B cell (primary cell): ENCODE results near the gene TNIP1. TPM values are rescaled to one million over a fixed set of nuclear protein-coding genes. Genes with fewer than 3 reads are reported as not detected.

Experiments
- ATAC-seq: fragments of 200-7000 bp; cut with Tn5 transposase; one replicate; pipeline ENCODE4 v1.10.0; 2021; ENCODE audit warnings: low read depth, mild to moderate bottlenecking, moderate number of reproducible peaks, moderate library complexity
- CTCF ChIA-PET: fragments of 350-600 bp; sonication (Branson Sonifier 250); formaldehyde crosslinking; loops from one replicate; lab custom pipeline; 2021; ENCODE audit warnings: antibody characterized with exemption, inconsistent platforms; lab: Charles Lee
- POLR2A ChIA-PET: fragments of 350-600 bp; sonication (Branson Sonifier 250); formaldehyde crosslinking; loops from one replicate; lab custom pipeline; 2021; ENCODE audit warnings: antibody characterized with exemption; lab: Charles Lee
- DNase-seq: peaks from one replicate; pipeline ENCODE4 v3.0.0; 2013
- H2AFZ ChIP-seq: 2 replicates; pipeline ENCODE4 v1.6.1; 2012; ENCODE audit warnings: mild to moderate bottlenecking, low read depth, low read length; ENCODE audit not compliant: insufficient read depth, poor library complexity, severe bottlenecking
- H3K27ac ChIP-seq, 2 donors: 1 replicate in 1 of 2; 2 replicates in 1 of 2; pipeline ENCODE4 v1.5.1; 2012 to 2013; ENCODE audit warnings: low read length in 2 of 2, mild to moderate bottlenecking in 2 of 2, moderate library complexity in 1 of 2
- H3K27me3 ChIP-seq, 4 experiments: fragments of 200-600 bp in 1 of 4; sonication (generic) in 1 of 4; replicated peaks in 1 of 4; 1 replicate in 2 of 4; 2 replicates in 2 of 4; pipeline versions ENCODE4 v1.6.1 to v1.7.0; 2013 to 2016; ENCODE audit warnings: low read length in 3 of 4, mild to moderate bottlenecking in 2 of 4, mixed read lengths in 1 of 4, moderate library complexity in 1 of 4; ENCODE audit not compliant: insufficient read depth in 4 of 4, control insufficient read depth in 3 of 4; ENCODE audit errors: control extremely low read depth in 1 of 4
- H3K36me3 ChIP-seq, 2 experiments: replicated peaks in 1 of 2; 1 replicate in 1 of 2; 2 replicates in 1 of 2; pipeline versions ENCODE4 v1.6.1 to v1.7.1; 2013; ENCODE audit warnings: low read length in 1 of 2; ENCODE audit not compliant: insufficient read depth in 2 of 2, control insufficient read depth in 1 of 2; ENCODE audit errors: control extremely low read depth in 1 of 2, extremely low read depth in 1 of 2
- H3K4me1 ChIP-seq, 2 donors: fragments of 200-600 bp in 1 of 2; sonication (generic) in 1 of 2; 1 replicate in 1 of 2; 2 replicates in 1 of 2; pipeline versions ENCODE4 v1.5.1 to v1.6.1; 2013 to 2017; ENCODE audit warnings: low read length in 2 of 2; ENCODE audit not compliant: control insufficient read depth in 2 of 2, insufficient read depth in 2 of 2
- H3K4me2 ChIP-seq: replicated peaks from 2 replicates; pipeline ENCODE3; 2012; ENCODE audit warnings: mild to moderate bottlenecking, low read depth, low read length; ENCODE audit not compliant: poor library complexity, severe bottlenecking
- H3K4me3 ChIP-seq, 5 experiments: fragments of 200-600 bp in 1 of 5; sonication (generic) in 1 of 5; 1 replicate in 3 of 5; 2 replicates in 2 of 5; pipeline versions ENCODE4 v1.5.1 to v1.7.0; 2011 to 2016; ENCODE audit warnings: low read length in 4 of 5, mild to moderate bottlenecking in 4 of 5, low read depth in 2 of 5, control low read depth in 1 of 5, moderate library complexity in 1 of 5; ENCODE audit not compliant: insufficient read depth in 1 of 5; ENCODE audit errors: control extremely low read depth in 1 of 5, extremely low read depth in 1 of 5
- H3K79me2 ChIP-seq: fragments of 200-600 bp; sonication (generic); one replicate; pipeline ENCODE4 v1.6.0; 2016; ENCODE audit warnings: low read length; ENCODE audit not compliant: control insufficient read depth, insufficient read depth
- H3K9ac ChIP-seq: fragments of 200-600 bp; sonication (generic); 2 replicates; pipeline ENCODE4 v1.6.1; 2017; ENCODE audit warnings: mild to moderate bottlenecking, low read length, moderate library complexity
- H3K9me3 ChIP-seq, 3 donors: one replicate each; pipeline versions ENCODE4 v1.6.1 to v1.7.1; 2013; ENCODE audit warnings: low read length in 2 of 3; ENCODE audit not compliant: control insufficient read depth in 2 of 3, insufficient read depth in 1 of 3; ENCODE audit errors: control extremely low read depth in 1 of 3
- H4K20me1 ChIP-seq: 2 replicates; pipeline ENCODE4 v1.6.0; 2012; ENCODE audit warnings: mild to moderate bottlenecking, low read length; ENCODE audit not compliant: insufficient read depth, control insufficient read depth, poor library complexity, severe bottlenecking
- H3K27ac Mint-ChIP-seq: one replicate; pipeline ENCODE4 v1.8.0; 2021; ENCODE audit warnings: mixed read lengths
- H3K27me3 Mint-ChIP-seq: one replicate; pipeline ENCODE4 v1.8.0; 2021; ENCODE audit warnings: mixed read lengths
- H3K4me1 Mint-ChIP-seq: one replicate; pipeline ENCODE4 v1.8.0; 2021; ENCODE audit warnings: mixed read lengths
- H3K4me3 Mint-ChIP-seq: one replicate; pipeline ENCODE4 v1.8.0; 2021; ENCODE audit warnings: mixed read lengths
- H3K9me3 Mint-ChIP-seq: one replicate; pipeline ENCODE4 v1.8.0; 2022; ENCODE audit warnings: mixed read lengths; ENCODE audit not compliant: insufficient read depth
- EZH2 ChIP-seq: IDR thresholded peaks from 2 replicates; pipeline ENCODE4 v1.6.1; 2012; ENCODE audit warnings: borderline replicate concordance, low read depth, mild to moderate bottlenecking, moderate library complexity, low read length; ENCODE audit not compliant: insufficient read depth, poor library complexity, severe bottlenecking
- WGBS: methylation state at CpG from one replicate; pipeline ENCODE4 v1.1.5; 2013; ENCODE audit warnings: missing lambda C conversion rate; ENCODE audit not compliant: insufficient coverage; 5-methylcytosine and 5-hydroxymethylcytosine counted together
- intact Hi-C: fragments of 100-400 bp; cut with micrococcal nuclease; formaldehyde crosslinking; loops from one replicate; pipeline ENCODE4 v1.10.0; 2022
- polyA plus RNA-seq: library from polyadenylated mRNA; depleted of rRNA; stranded (reverse); fragments of >200 nt; gene quantifications from 2 replicates; pipeline ENCODE4 v1.2.3, GENCODE V29; 2012
- total RNA-seq, 2 donors: library from RNA; stranded (reverse); fragments of 120-200 nt in 1 of 2; gene quantifications; 1 replicate in 1 of 2; 2 replicates in 1 of 2; pipeline versions ENCODE4 v1.2.3 to v1.2.4, GENCODE V29; 2013 to 2022
- TF ChIP-seq, protein P1 (sequence below): fragments of 200-600 bp; IDR thresholded peaks from one replicate; pipeline ENCODE4 v1.8.0; 2022; ENCODE audit warnings: antibody characterized with exemption, mild to moderate bottlenecking

Gene TNIP1
- total and polyA plus RNA-seq, 2 donors (not counting 1 experiment from before 2014, with no cell fraction given), result 108 to 294 TPM

DNA sequence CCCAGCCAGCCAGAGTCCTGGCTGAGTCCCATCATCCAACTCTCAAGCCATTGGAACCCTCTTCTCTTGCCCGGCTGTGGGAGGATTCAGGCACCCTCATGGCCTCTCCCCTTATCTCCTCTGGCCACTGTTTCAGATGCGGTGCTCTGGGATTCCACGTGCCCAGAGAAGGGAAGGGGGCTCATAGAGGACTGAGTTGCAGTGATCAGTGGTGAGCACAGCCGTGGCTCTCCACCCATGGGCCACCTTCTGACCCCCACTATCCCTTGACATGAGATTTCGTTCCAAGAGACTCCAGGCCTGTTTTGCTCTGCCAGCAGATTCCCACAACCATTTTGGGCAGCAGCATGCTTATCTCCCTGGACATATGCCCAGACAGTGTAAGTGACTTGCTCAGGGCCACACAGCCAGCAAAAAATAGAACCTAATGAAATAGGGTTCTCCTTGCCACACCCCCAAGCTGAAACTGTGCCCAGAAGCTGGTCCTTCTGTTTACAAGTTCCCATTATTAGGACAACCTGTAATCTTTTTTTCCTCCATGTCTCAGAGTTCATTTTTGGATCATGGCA lies 57.7 kb downstream of the TNIP1 start:
- Histone ChIP-seq H3K9ac (no peak overlapping the region), H2AFZ (no peak overlapping the region), H3K4me2 (no peak overlapping the region), H3K9me3 (no peaks in the 10 kb centered on the region), H3K27me3 (peaks cover 0 to 5% (median 0%) of the 10 kb centered on the region in 4 experiments), H3K4me1 (peaks cover 15% of the 10 kb centered on the region in 2 donors), H3K79me2 (no peaks in the 10 kb centered on the region), H4K20me1 (no peaks in the 10 kb centered on the region), H3K36me3 (peaks cover 0 to 12% of the 10 kb centered on the region in 2 experiments), H3K4me3 (no peak overlapping the region), H3K27ac (no peak overlapping the region)
- DNase-seq (no peak), ATAC-seq (no peak)
- peak overlapping the region; percentile 53 for H3K27ac Mint-ChIP-seq
- CTCF ChIA-PET, result no interaction called here
- no peak for TF ChIP-seq EZH2
- TF ChIP-seq, protein P1, sequence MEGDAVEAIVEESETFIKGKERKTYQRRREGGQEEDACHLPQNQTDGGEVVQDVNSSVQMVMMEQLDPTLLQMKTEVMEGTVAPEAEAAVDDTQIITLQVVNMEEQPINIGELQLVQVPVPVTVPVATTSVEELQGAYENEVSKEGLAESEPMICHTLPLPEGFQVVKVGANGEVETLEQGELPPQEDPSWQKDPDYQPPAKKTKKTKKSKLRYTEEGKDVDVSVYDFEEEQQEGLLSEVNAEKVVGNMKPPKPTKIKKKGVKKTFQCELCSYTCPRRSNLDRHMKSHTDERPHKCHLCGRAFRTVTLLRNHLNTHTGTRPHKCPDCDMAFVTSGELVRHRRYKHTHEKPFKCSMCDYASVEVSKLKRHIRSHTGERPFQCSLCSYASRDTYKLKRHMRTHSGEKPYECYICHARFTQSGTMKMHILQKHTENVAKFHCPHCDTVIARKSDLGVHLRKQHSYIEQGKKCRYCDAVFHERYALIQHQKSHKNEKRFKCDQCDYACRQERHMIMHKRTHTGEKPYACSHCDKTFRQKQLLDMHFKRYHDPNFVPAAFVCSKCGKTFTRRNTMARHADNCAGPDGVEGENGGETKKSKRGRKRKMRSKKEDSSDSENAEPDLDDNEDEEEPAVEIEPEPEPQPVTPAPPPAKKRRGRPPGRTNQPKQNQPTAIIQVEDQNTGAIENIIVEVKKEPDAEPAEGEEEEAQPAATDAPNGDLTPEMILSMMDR, result no peak
- intact Hi-C loops, result no loop called here
- no peaks in the 10 kb centered on the region for H3K27me3 Mint-ChIP-seq
- POLR2A ChIA-PET, result no interaction called here
- 96% methylated on average over 3 of the region's 5 CpGs for WGBS
- no peak overlapping the region for H3K4me3 Mint-ChIP-seq
- H3K9me3 Mint-ChIP-seq, result no peaks in the 10 kb centered on the region
- H3K4me1 Mint-ChIP-seq, result peaks cover 17% of the 10 kb centered on the region

DNA sequence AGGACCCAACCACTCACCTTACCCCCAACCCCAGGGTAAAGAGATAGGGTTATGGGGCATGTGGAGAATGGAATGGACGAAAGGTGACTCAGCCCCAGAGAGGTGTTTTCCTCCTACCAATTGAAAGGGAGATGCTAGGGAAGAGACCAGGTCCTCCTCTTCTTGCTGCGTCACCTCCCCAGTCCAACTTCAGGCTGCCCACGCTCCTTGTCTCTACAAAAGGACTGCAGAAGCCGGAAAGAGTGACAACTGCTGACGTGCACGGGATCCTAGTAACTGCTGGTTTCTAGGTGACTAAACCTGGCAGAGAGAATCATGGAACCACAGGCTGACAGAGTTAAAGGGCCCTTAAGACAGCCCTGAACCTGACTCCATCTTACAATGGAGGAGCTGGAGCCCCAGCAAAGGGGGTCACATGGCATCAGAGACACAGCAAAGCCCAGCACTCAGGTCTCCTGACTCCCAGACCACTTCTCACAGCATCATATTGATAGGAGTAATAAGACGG lies 58.3 kb downstream of the TNIP1 start:
- WGBS, result 80% methylated on average over 6 of the region's 7 CpGs
- Mint-ChIP-seq H3K27ac (no peak overlapping the region), H3K4me1 (peaks cover 17% of the 10 kb centered on the region), H3K9me3 (no peaks in the 10 kb centered on the region), H3K4me3 (no peak overlapping the region), H3K27me3 (no peaks in the 10 kb centered on the region)
- H3K9ac ChIP-seq, result no peak overlapping the region
- intact Hi-C loops, result no loop called here
- no peak overlapping the region for H2AFZ ChIP-seq
- peaks cover 0 to 12% of the 10 kb centered on the region in 2 experiments for H3K36me3 ChIP-seq
- no peaks in the 10 kb centered on the region for H3K9me3 ChIP-seq
- no peak overlapping the region for H3K4me2 ChIP-seq
- H3K79me2 ChIP-seq, result no peaks in the 10 kb centered on the region
- TF ChIP-seq, protein P1, result no peak
- no peak for TF ChIP-seq EZH2
- no peak overlapping the region for H3K4me3 ChIP-seq
- H3K27me3 ChIP-seq, result peaks cover 0 to 5% (median 0%) of the 10 kb centered on the region in 4 experiments
- no peaks in the 10 kb centered on the region for H4K20me1 ChIP-seq
- DNase-seq (no peak), ATAC-seq (no peak)
- POLR2A ChIA-PET, result no interaction called here
- H3K27ac ChIP-seq, result no peak overlapping the region
- H3K4me1 ChIP-seq, result peaks cover 15% of the 10 kb centered on the region in 2 donors
- CTCF ChIA-PET, result no interaction called here
